ENCODE results near the gene UTS2R. TPM values are rescaled to one million over a fixed set of nuclear protein-coding genes. Genes with fewer than 3 reads are reported as not detected.
A peak's percentile ranks its signal among the peaks of the same experiment; 100 is the strongest.

Gene UTS2R
- polyA plus RNA-seq, 3 donors, result not detected

GRCh38 chr17:82339634-82340580 lies 31.7 kb upstream of the UTS2R start:
- Histone ChIP-seq H4K20me1 (ENCODE audit: insufficient read depth, low read length) (no peaks in the 10 kb centered on the region), H3K9ac (ENCODE audit: insufficient read depth, low read length, poor library complexity, severe bottlenecking) (no peak overlapping the region), H3K9me3 (replicated peaks in 1 of 2; ENCODE audit: control insufficient read depth in 1 of 2, insufficient read depth in 1 of 2, low read length in 2 of 2) (peaks cover 0 to 3% of the 10 kb centered on the region in 2 donors), H3K36me3 (replicated peaks in 1 of 2; ENCODE audit: control insufficient read depth in 1 of 2, insufficient read depth in 2 of 2, low read length in 2 of 2) (no peaks in the 10 kb centered on the region), H3K4me2 (replicated peaks; ENCODE audit: extremely low read depth, low read length, poor library complexity, severe bottlenecking) (no peak overlapping the region), H2AFZ (ENCODE audit: insufficient read depth, low read depth, low read length, poor library complexity, severe bottlenecking) (no peak overlapping the region), H3K79me2 (ENCODE audit: insufficient read depth, low read length) (no peaks in the 10 kb centered on the region), H3K4me3 (replicated peaks in 1 of 3; ENCODE audit: low read depth in 2 of 3, low read length in 3 of 3) (no peak overlapping the region), H3K27me3 (ENCODE audit: control insufficient read depth in 2 of 2, insufficient read depth in 2 of 2, low read length in 2 of 2) (no peaks in the 10 kb centered on the region), H3K27ac (ENCODE audit: low read depth in 1 of 2, low read length in 2 of 2) (no peak overlapping the region), H3K4me1 (ENCODE audit: control insufficient read depth in 1 of 2, insufficient read depth in 2 of 2, low read length in 2 of 2) (peaks cover 22 to 32% of the 10 kb centered on the region in 2 donors)
- Mint-ChIP-seq H3K9me3 (peaks cover 0 to 13% (median 10%) of the 10 kb centered on the region in 7 donors), H3K36me3 (no peaks in the 10 kb centered on the region), H3K27ac (peak overlapping the region in 1 of 7 donors; percentile 10), H3K27me3 (ENCODE audit: low read depth in 3 of 3) (peaks cover 5 to 8% (median 6%) of the 10 kb centered on the region in 3 donors), H3K4me1 (peaks cover 29% of the 10 kb centered on the region), H3K4me3 (no peak overlapping the region)
- no peak for DNase-seq
- TF ChIP-seq CTCF (IDR thresholded peaks at IDR 0.05), result no peak
- intact Hi-C loops (cut with micrococcal nuclease), result no loop called here
- 37% methylated on average over 3 of the region's 10 CpGs for WGBS (ENCODE audit: insufficient coverage)

- Mint-ChIP-seq H3K27ac (peak overlapping the region in 1 of 7 donors; percentile 60), H3K27me3 (ENCODE audit: low read depth in 3 of 3) (peaks cover 8 to 19% (median 11%) of the 10 kb centered on the region in 3 donors), H3K4me1 (peaks cover 23% of the 10 kb centered on the region), H3K36me3 (no peaks in the 10 kb centered on the region), H3K4me3 (no peak overlapping the region), H3K9me3 (peaks cover 0 to 12% (median 10%) of the 10 kb centered on the region in 7 donors)
- Histone ChIP-seq H3K9ac (ENCODE audit: insufficient read depth, low read length, poor library complexity, severe bottlenecking) (no peak overlapping the region), H3K27ac (ENCODE audit: low read depth in 1 of 2, low read length in 2 of 2) (no peak overlapping the region), H3K4me1 (ENCODE audit: control insufficient read depth in 1 of 2, insufficient read depth in 2 of 2, low read length in 2 of 2) (peaks cover 15 to 27% of the 10 kb centered on the region in 2 donors), H3K27me3 (ENCODE audit: control insufficient read depth in 2 of 2, insufficient read depth in 2 of 2, low read length in 2 of 2) (peaks cover 0 to 5% of the 10 kb centered on the region in 2 donors), H3K36me3 (replicated peaks in 1 of 2; ENCODE audit: control insufficient read depth in 1 of 2, insufficient read depth in 2 of 2, low read length in 2 of 2) (no peaks in the 10 kb centered on the region), H2AFZ (ENCODE audit: insufficient read depth, low read depth, low read length, poor library complexity, severe bottlenecking) (no peak overlapping the region), H3K79me2 (ENCODE audit: insufficient read depth, low read length) (no peaks in the 10 kb centered on the region), H3K9me3 (replicated peaks in 1 of 2; ENCODE audit: control insufficient read depth in 1 of 2, insufficient read depth in 1 of 2, low read length in 2 of 2) (peaks cover 0 to 3% of the 10 kb centered on the region in 2 donors), H3K4me2 (replicated peaks; ENCODE audit: extremely low read depth, low read length, poor library complexity, severe bottlenecking) (no peak overlapping the region), H4K20me1 (ENCODE audit: insufficient read depth, low read length) (no peaks in the 10 kb centered on the region), H3K4me3 (replicated peaks in 1 of 3; ENCODE audit: low read depth in 2 of 3, low read length in 3 of 3) (no peak overlapping the region)
- DNase-seq, result no peak
- 89% methylated on average over 11 of the region's 28 CpGs for WGBS (ENCODE audit: insufficient coverage)
- intact Hi-C loops (cut with micrococcal nuclease), result no loop called here
- TF ChIP-seq CTCF (IDR thresholded peaks at IDR 0.05), result no peak
Observed at GRCh38 chr17:82342361-82343079, 29.0 kb upstream of the UTS2R start.

All from CD14-positive monocyte (primary cell).